IPS-15b (cell line): Measurements from ENCODE around the gene ADAM29.
"Not testable (repeated sequence)": the region's sequence is repeated elsewhere in the genome, so short reads cannot be mapped to it uniquely, and the experiment has no call there.

Experiments used
- H3K27me3 ChIP-seq: one replicate; pipeline ENCODE4 v1.6.1; 2013; ENCODE audit warnings: low read length; ENCODE audit not compliant: control insufficient read depth, insufficient read depth
- H3K36me3 ChIP-seq: one replicate; pipeline ENCODE4 v1.6.1; 2013; ENCODE audit warnings: low read length; ENCODE audit not compliant: control insufficient read depth, insufficient read depth
- H3K4me1 ChIP-seq: one replicate; pipeline ENCODE4 v1.6.1; 2013; ENCODE audit warnings: mild to moderate bottlenecking, low read length; ENCODE audit not compliant: control insufficient read depth, insufficient read depth
- H3K4me3 ChIP-seq: one replicate; pipeline ENCODE4 v1.5.1; 2013; ENCODE audit warnings: low read depth, low read length
- H3K9ac ChIP-seq: one replicate; pipeline ENCODE4 v1.6.1; 2013; ENCODE audit warnings: low read depth, mild to moderate bottlenecking, low read length
- H3K9me3 ChIP-seq: one replicate; pipeline ENCODE4 v1.6.1; 2013; ENCODE audit warnings: mild to moderate bottlenecking, low read length; ENCODE audit not compliant: control insufficient read depth, insufficient read depth

ADAM29 gene

DNA sequence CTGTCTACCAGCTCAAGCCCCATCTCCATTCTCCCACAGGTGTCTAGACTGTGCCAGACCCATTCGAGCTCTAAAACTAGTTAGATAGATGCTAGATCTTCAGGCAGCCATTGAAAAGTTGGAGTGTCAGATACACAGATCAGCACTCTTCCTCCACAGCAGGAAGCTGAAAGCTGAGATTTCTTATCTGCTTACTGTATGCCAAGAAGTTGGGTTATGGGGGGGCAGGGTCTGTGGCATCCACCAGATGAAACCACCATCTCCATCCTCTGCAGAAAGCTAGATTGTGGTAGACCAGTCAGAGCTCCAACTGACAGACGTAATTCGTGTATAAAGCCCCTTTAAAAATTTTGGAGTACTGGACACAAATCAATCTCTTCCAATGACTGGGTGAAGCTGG, 54.8 kb downstream of the ADAM29 start:
- Histone ChIP-seq H3K9me3 (no peaks in the 10 kb centered on the region), H3K36me3 (no peaks in the 10 kb centered on the region), H3K4me3 (no peak overlapping the region), H3K27me3 (no peaks in the 10 kb centered on the region), H3K4me1 (no peaks in the 10 kb centered on the region), H3K9ac (no peak overlapping the region)

DNA sequence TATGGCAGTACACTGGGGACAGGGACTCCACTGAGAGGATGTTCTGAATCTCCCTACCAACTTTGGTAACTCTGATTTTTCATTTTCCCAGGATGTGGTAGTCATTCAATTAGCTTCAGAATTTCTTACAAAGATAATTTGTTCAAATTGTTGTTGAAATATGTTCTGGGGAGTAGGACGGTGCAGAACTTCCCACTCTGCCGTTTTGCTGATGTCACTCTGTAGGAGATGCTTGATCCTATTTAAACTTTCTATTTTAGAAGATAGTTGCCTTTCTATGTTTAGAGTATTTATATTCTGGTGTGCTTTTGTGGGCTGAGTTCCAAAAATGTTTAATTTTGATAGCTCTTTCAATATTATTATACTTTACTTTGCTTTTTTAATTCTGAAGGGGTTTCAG, 55.2 kb downstream of the ADAM29 start:
- no peak overlapping the region for H3K9ac ChIP-seq
- no peaks in the 10 kb centered on the region for H3K9me3 ChIP-seq
- H3K4me1 ChIP-seq: no peaks in the 10 kb centered on the region
- no peaks in the 10 kb centered on the region for H3K27me3 ChIP-seq
- no peak overlapping the region for H3K4me3 ChIP-seq
- no peaks in the 10 kb centered on the region for H3K36me3 ChIP-seq

- Histone ChIP-seq H3K9ac (no peak overlapping the region), H3K36me3 (no peaks in the 10 kb centered on the region), H3K4me1 (no peaks in the 10 kb centered on the region), H3K4me3 (no peak overlapping the region), H3K9me3 (no peaks in the 10 kb centered on the region), H3K27me3 (no peaks in the 10 kb centered on the region)
Measured at GRCh38 chr4:174983128-174983750, 65.1 kb downstream of the ADAM29 start.

GRCh38 chr4:174983870-174984269, 65.7 kb downstream of the ADAM29 start:
- H3K9me3 ChIP-seq, H3K9ac ChIP-seq, H3K4me1 ChIP-seq, H3K4me3 ChIP-seq, H3K27me3 ChIP-seq, H3K36me3 ChIP-seq: not testable (repeated sequence)

DNA sequence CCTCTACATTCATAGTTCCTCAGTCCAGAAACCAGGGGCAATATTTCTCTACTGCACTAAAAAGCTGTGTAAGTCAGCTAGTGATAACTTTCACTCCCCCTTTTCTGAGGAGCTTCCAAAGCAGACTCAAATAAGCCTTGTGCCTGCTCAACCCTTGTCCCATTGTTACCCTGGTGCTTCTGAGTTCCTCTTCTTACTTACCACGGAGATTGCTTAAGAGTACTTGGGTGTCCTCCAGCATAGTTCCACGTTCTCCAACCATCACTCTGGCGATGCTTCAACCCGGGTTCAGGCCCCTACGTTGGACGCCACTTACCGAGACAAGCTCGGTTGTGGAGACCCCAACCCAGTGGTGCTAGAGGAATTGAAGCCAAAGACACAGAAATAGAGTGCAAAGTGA, 71.6 kb downstream of the ADAM29 start:
- Histone ChIP-seq H3K36me3 (no peaks in the 10 kb centered on the region), H3K9ac (no peak overlapping the region), H3K9me3 (no peaks in the 10 kb centered on the region), H3K27me3 (no peaks in the 10 kb centered on the region), H3K4me1 (no peaks in the 10 kb centered on the region), H3K4me3 (no peak overlapping the region)

- no peak overlapping the region for H3K9ac ChIP-seq
- no peak overlapping the region for H3K4me3 ChIP-seq
- no peaks in the 10 kb centered on the region for H3K36me3 ChIP-seq
- H3K9me3 ChIP-seq: no peaks in the 10 kb centered on the region
- H3K27me3 ChIP-seq: no peaks in the 10 kb centered on the region
- no peaks in the 10 kb centered on the region for H3K4me1 ChIP-seq
Measured at GRCh38 chr4:174993916-174994315, 75.8 kb downstream of the ADAM29 start.

- Histone ChIP-seq H3K9ac (no peak overlapping the region), H3K9me3 (no peaks in the 10 kb centered on the region), H3K27me3 (no peaks in the 10 kb centered on the region)
Measured at GRCh38 chr4:174996079-174996478, 77.9 kb downstream of the ADAM29 start.

GRCh38 chr4:174999407-174999806, 81.2 kb downstream of the ADAM29 start:
- Histone ChIP-seq H3K9me3 (no peaks in the 10 kb centered on the region), H3K4me3 (no peak overlapping the region), H3K9ac (no peak overlapping the region), H3K36me3 (no peaks in the 10 kb centered on the region), H3K27me3 (no peaks in the 10 kb centered on the region), H3K4me1 (no peaks in the 10 kb centered on the region)

More at GRCh38 chr4:174996079-174996478, 77.9 kb downstream of the ADAM29 start:
- Histone ChIP-seq H3K4me1 (no peaks in the 10 kb centered on the region), H3K36me3 (no peaks in the 10 kb centered on the region), H3K4me3 (no peak overlapping the region)

GRCh38 chr4:175017751-175018150, 99.6 kb downstream of the ADAM29 start:
- no peaks in the 10 kb centered on the region for H3K36me3 ChIP-seq
- H3K9ac ChIP-seq: no peak overlapping the region
- no peaks in the 10 kb centered on the region for H3K27me3 ChIP-seq
- no peak overlapping the region for H3K4me3 ChIP-seq
- no peaks in the 10 kb centered on the region for H3K9me3 ChIP-seq
- H3K4me1 ChIP-seq: no peaks in the 10 kb centered on the region

DNA sequence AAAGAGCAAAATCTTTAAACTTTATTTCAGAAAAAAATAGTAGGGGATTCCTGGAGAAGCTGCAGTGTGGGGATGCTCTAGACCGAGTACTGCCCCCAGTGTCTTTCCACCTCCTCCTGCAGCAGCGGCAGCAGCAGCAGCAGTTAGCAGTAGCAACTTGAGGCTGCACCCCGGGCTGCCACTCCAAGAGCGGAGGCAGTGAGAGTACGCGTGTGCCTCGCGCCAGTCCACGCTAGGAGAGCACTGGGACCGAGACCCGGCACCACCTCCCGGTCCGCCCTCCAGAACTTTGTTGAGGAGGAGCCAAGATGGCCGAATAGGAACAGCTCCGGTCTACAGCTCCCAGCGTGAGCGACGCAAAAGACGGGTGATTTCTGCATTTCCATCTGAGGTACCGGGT, 101.3 kb downstream of the ADAM29 start:
- not testable (repeated sequence) for H3K9ac ChIP-seq, H3K4me1 ChIP-seq, H3K36me3 ChIP-seq, H3K9me3 ChIP-seq, H3K4me3 ChIP-seq, H3K27me3 ChIP-seq
